Measurements from ENCODE around the gene TNFSF15.

GRCh38 chr9:114789006-114789405, 16.8 kb downstream of the TNFSF15 start:
- no peak for TF ChIP-seq CTCF (IDR thresholded peaks at IDR 0.05)
- no peak for TF ChIP-seq POLR2AphosphoS5 (IDR thresholded peaks at IDR 0.05)
- TF ChIP-seq POLR2A (IDR thresholded peaks at IDR 0.05), result no peak
- TF ChIP-seq EP300 (IDR thresholded peaks at IDR 0.05), result no peak
